Psoas muscle (tissue), 8 donors: Measurements from ENCODE around the gene LAMA3. TPM values are rescaled to one million over a fixed set of nuclear protein-coding genes. Genes with fewer than 3 reads are reported as not detected.

ENCODE experiments used
- ATAC-seq, 4 donors: fragments of 200-7000 bp; cut with Tn5 transposase; one replicate each; pipeline ENCODE4 v1.9.1; 2020; ENCODE audit warnings: moderate library complexity in 3 of 4, mild to moderate bottlenecking in 2 of 4
- DNase-seq, 2 donors: peaks; one replicate each; pipeline ENCODE4 v3.0.0-alpha.2; 2020
- H3K27ac ChIP-seq: fragments of 200-600 bp; one replicate; pipeline ENCODE4 v1.8.0; 2022
- H3K27me3 ChIP-seq, 3 donors: fragments of 200-600 bp in 1 of 3; one replicate each; pipeline versions ENCODE4 v1.6.1 to v1.8.0; 2013 to 2022; ENCODE audit warnings: low read length in 2 of 3, mild to moderate bottlenecking in 2 of 3, moderate library complexity in 1 of 3; ENCODE audit not compliant: insufficient read depth in 3 of 3
- H3K36me3 ChIP-seq, 2 donors: fragments of 200-600 bp in 1 of 2; one replicate each; pipeline versions ENCODE4 v1.6.1 to v1.8.0; 2013 to 2022; ENCODE audit warnings: low read depth in 1 of 2, mild to moderate bottlenecking in 1 of 2, moderate library complexity in 1 of 2; ENCODE audit not compliant: insufficient read depth in 1 of 2
- H3K4me1 ChIP-seq: fragments of 200-600 bp; one replicate; pipeline ENCODE4 v1.8.0; 2022
- H3K4me3 ChIP-seq: fragments of 200-600 bp; one replicate; pipeline ENCODE4 v1.8.0; 2022; ENCODE audit warnings: mild to moderate bottlenecking
- H3K9me3 ChIP-seq: fragments of 200-600 bp; one replicate; pipeline ENCODE4 v1.8.0; 2022
- WGBS, 3 donors: extraction: QIAGEN DNeasy Blood & Tissue Kit; methylation state at CpG; one replicate each; pipeline versions ENCODE4 v1.1.6 to v1.1.7; 2013; 5-methylcytosine and 5-hydroxymethylcytosine counted together
- intact Hi-C, 2 donors: fragments of 100-400 bp; cut with DNase I; formaldehyde crosslinking; loops; one replicate each; pipeline versions ENCODE4 v1.11.0 to v1.14.2; 2022
- polyA plus RNA-seq, 3 donors: library from polyadenylated mRNA; stranded (reverse); fragments of 200-250 nt; gene quantifications; one replicate each; pipeline ENCODE4 v1.2.3, GENCODE V29; 2013
- total RNA-seq, 4 donors: library from RNA; stranded (reverse); fragmentation: NEBNext Ultra II Directional in 2 of 4; extraction: Animal tissue kit (Norgen Biotek cat#: 25700) in 2 of 4; gene quantifications; one replicate each; pipeline versions ENCODE4 v1.2.1 to v1.2.4, GENCODE V29; 2021 to 2023
- TF ChIP-seq, protein P1 (sequence below): fragments of 200-600 bp; IDR thresholded peaks from one replicate; pipeline ENCODE4 v1.8.0; 2022; ENCODE audit warnings: antibody characterized with exemption
- donor health status: healthy with polysubstance abuse.
- donor health status: DM: no; HTN: no; CAD: no; lungs with moderate emphysema.
- donor health status: Bipolar disorder and iron deficiency.
- donor health status: healthy.
- donor health status: DM: yes; HTN: yes; CAD: no.
- donor health status: DM: no; HTN: no; CAD: no.
- donor health status: DM: no; HTN: no; CAD: no.
- donor health status: DM: yes; HTN: yes; CAD: no.

Gene LAMA3
- total and polyA plus RNA-seq, 7 donors: 0.49 to 4.2 (median 1.8) TPM

DNA sequence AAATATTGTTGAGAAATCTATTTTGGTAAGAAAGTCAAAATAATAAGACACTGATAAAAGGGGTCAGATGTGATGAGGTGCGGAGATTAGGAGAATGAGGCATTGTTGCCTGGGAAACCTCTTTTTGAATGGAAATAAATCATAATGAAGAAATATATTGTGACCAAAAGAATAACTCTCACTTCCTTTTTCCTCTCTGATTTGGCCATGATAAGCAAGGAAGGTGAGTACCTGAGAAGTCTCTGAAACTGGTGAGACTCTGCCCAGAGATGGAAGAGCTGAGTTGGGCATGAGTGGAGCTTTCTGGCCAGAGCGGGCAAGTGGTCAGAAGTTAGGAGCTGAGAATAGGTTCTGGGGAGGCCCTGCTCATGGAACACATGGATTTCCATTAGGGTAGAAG is 11.8 kb downstream of the LAMA3 start:
- H3K4me1 ChIP-seq: no peaks in the 10 kb centered on the region
- H3K9me3 ChIP-seq: no peaks in the 10 kb centered on the region
- ATAC-seq (no peak), DNase-seq (no peak)
- peaks cover 0 to 5% (median 0%) of the 10 kb centered on the region in 3 donors for H3K27me3 ChIP-seq
- no peaks in the 10 kb centered on the region for H3K36me3 ChIP-seq
- no peak overlapping the region for H3K4me3 ChIP-seq
- intact Hi-C loops: loop anchor here in 1 of 2 donors (10.0 kb wide), 2 partner anchors 104 to 186 kb away; no protein-coding TSS in a partner anchor
- TF ChIP-seq, protein P1, sequence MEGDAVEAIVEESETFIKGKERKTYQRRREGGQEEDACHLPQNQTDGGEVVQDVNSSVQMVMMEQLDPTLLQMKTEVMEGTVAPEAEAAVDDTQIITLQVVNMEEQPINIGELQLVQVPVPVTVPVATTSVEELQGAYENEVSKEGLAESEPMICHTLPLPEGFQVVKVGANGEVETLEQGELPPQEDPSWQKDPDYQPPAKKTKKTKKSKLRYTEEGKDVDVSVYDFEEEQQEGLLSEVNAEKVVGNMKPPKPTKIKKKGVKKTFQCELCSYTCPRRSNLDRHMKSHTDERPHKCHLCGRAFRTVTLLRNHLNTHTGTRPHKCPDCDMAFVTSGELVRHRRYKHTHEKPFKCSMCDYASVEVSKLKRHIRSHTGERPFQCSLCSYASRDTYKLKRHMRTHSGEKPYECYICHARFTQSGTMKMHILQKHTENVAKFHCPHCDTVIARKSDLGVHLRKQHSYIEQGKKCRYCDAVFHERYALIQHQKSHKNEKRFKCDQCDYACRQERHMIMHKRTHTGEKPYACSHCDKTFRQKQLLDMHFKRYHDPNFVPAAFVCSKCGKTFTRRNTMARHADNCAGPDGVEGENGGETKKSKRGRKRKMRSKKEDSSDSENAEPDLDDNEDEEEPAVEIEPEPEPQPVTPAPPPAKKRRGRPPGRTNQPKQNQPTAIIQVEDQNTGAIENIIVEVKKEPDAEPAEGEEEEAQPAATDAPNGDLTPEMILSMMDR: no peak
- H3K27ac ChIP-seq: no peak overlapping the region
- WGBS, 3 donors: 47 to 66% (median 50%) methylated on average over 2 of the region's 2 CpGs

DNA sequence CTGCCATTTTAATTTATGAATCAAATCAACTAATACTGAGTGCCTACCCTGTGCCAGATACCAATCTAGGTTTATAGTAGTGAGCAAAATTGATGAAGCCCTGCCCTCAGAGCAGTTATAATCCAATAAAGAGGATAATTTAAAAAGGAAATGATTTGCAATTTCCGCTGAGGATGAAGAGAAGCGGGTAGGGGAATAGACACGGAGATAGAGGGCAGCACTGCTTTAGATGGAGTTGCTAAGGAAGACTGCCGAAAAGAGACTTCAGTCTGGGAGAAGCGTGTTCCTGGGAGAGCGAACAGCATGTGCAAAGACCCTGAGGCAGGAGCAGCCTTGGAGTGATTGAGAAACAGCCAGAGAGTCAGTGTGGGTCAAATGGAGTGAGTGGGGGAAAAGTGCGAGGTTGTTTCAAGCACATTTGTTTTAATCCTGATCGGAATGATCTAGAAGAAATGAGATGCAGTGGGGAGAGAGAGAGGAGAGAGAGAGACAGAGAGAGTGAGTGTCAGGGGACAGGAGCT is 12.4 kb downstream of the LAMA3 start:
- intact Hi-C loops: loop anchor here in 1 of 2 donors (2.0 to 10.0 kb wide), 3 partner anchors 79 to 187 kb away; no protein-coding TSS in a partner anchor
- H3K9me3 ChIP-seq: no peaks in the 10 kb centered on the region
- DNase-seq: no peak
- no peak overlapping the region for H3K27ac ChIP-seq
- no peaks in the 10 kb centered on the region for H3K36me3 ChIP-seq
- H3K4me1 ChIP-seq: no peaks in the 10 kb centered on the region
- no peak for ATAC-seq
- H3K4me3 ChIP-seq: no peak overlapping the region
- TF ChIP-seq, protein P1: no peak
- WGBS, 3 donors: 84 to 90% (median 87%) methylated on average over 8 of the region's 8 CpGs
- H3K27me3 ChIP-seq: peaks cover 0 to 5% (median 0%) of the 10 kb centered on the region in 3 donors

DNA sequence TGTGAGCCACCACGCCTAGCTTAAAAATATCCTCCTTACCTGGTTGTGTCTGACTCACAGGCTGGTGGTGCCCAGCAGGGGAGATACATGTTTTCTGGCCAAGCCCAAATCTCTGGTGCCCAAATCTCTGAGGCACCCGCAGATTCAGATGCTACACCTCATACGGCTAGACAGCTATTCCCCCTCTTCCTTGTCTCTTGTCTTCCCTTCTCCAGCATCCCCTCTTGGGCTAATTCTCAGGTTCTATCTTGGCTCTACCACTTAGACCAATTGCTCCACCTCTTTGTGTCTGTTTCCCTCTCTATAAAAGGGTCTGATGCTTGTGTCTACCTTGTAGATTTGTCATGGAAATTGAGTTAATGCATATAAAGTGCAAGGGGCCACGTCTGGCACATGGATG is 13.4 kb downstream of the LAMA3 start:
- WGBS, 3 donors: 76 to 83% (median 76%) methylated on average over 4 of the region's 4 CpGs
- H3K4me1 ChIP-seq: no peaks in the 10 kb centered on the region
- H3K27ac ChIP-seq: no peak overlapping the region
- no peak for ATAC-seq
- no peak for DNase-seq
- no peaks in the 10 kb centered on the region for H3K9me3 ChIP-seq
- no peaks in the 10 kb centered on the region for H3K36me3 ChIP-seq
- no peak overlapping the region for H3K4me3 ChIP-seq
- intact Hi-C loops: loop anchor here in 1 of 2 donors (2.0 to 10.0 kb wide), 3 partner anchors 80 to 188 kb away; no protein-coding TSS in a partner anchor
- TF ChIP-seq, protein P1: no peak
- peaks cover 0 to 5% (median 0%) of the 10 kb centered on the region in 3 donors for H3K27me3 ChIP-seq

DNA sequence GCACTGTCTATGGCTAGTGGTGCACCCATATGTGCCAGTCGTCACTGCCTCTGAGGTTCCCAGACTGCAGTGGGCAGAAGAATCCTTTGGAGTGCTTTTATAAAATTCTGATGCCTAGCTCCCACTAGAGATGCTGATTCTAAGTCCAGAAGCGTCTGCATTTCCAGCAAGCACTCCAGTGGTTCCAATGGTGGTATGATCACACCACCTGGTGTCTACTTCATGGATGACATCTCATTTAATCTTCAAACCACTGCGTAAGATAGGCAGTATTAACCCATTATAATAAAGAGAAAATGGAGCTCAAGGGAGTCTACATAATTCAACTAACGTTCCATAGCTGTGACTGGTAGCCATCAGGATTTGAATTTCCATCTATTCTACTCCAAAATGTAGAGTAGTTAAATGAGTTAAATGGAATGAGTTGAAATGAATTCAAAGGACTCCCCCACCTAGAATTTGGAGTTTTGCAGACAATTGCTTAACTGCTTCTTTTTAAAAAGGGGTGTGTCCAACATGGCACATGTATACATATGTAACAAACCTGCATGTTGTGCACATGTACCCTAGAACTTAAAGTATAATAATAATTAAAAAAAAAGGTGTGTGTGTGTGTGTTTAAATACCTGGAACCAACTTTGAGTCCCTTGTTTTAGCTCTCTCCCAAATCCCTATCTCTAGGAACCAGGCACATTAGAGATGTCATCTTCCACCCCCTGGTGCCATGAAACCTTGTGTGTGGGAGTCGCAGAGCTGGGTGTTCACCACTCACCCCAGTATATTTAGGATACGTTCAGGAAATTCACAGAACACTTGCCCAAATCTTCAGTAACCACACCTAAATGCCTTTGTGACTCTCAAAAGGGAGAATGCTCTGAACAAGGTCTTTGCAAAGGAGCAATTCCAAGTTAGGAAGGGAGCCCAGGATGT is 14.1 kb downstream of the LAMA3 start:
- intact Hi-C loops: loop anchor here in 1 of 2 donors (2.0 to 10.0 kb wide), 3 partner anchors 81 to 189 kb away; no protein-coding TSS in a partner anchor
- H3K9me3 ChIP-seq: no peaks in the 10 kb centered on the region
- H3K4me1 ChIP-seq: no peaks in the 10 kb centered on the region
- peaks cover 0 to 5% (median 0%) of the 10 kb centered on the region in 3 donors for H3K27me3 ChIP-seq
- no peak overlapping the region for H3K27ac ChIP-seq
- TF ChIP-seq, protein P1: peak; percentile 52
- no peak for DNase-seq
- no peaks in the 10 kb centered on the region for H3K36me3 ChIP-seq
- 41 to 45% (median 43%) methylated on average over 6 of the region's 6 CpGs for WGBS, 3 donors
- peak in 1 of 4 donors; percentile 54 for ATAC-seq
- H3K4me3 ChIP-seq: no peak overlapping the region
